HEK293 (cell line): ENCODE results near the gene LGI1.

Experiments used
- CTCF ChIA-PET: fragments of 350-600 bp; formaldehyde crosslinking; extraction: SDS; loops from one replicate; lab custom pipeline; 2021; ENCODE audit warnings: antibody characterized with exemption; lab: Yijun Ruan, JAX
- POLR2A ChIA-PET: fragments of 300-600 bp; formaldehyde crosslinking; extraction: SDS; loops from one replicate; lab custom pipeline; 2020; ENCODE audit warnings: antibody characterized with exemption, inconsistent platforms; lab: Yijun Ruan, JAX
- H3K27ac ChIP-seq: fragments of 200-500 bp; sonication (Bioruptor generic); 2 replicates; pipeline ENCODE4 v1.5.1; 2014; ENCODE audit warnings: low read depth, low read length, control low read depth, inconsistent platforms; ENCODE audit errors: extremely low read depth
- H3K36me3 ChIP-seq, 2 experiments: fragments of 200-500 bp in 1 of 2; sonication (Bioruptor generic) in 1 of 2; 1 replicate in 1 of 2; 2 replicates in 1 of 2; pipeline ENCODE4 v1.5.1; 2014 to 2017; ENCODE audit warnings: inconsistent platforms in 2 of 2, low read length in 2 of 2; ENCODE audit not compliant: control insufficient read depth in 2 of 2, insufficient read depth in 1 of 2
- H3K4me1 ChIP-seq: fragments of 200-500 bp; sonication (Bioruptor generic); 2 replicates; pipeline ENCODE4 v1.5.1; 2014; ENCODE audit warnings: mild to moderate bottlenecking, low read length, inconsistent platforms; ENCODE audit not compliant: control insufficient read depth, insufficient read depth
- H3K4me3 ChIP-seq: 2 replicates; pipeline ENCODE4 v1.5.1; 2011; ENCODE audit warnings: low read depth, mild to moderate bottlenecking, control low read depth, low read length, moderate library complexity
- H3K9me3 ChIP-seq: fragments of 200-500 bp; sonication (Bioruptor generic); 2 replicates; pipeline ENCODE4 v1.5.1; 2014; ENCODE audit warnings: low read depth, low read length, inconsistent platforms; ENCODE audit not compliant: control insufficient read depth, insufficient read depth
- HIC1 ChIP-seq: fragments of 450-650 bp; formaldehyde crosslinking; IDR thresholded peaks from 2 replicates; pipeline ENCODE4 v1.5.1; 2016; ENCODE audit warnings: missing biosample characterization, missing genetic modification characterization
- HOXA7 ChIP-seq: sonication (generic); formaldehyde crosslinking; IDR thresholded peaks from 2 replicates; pipeline ENCODE4 v1.8.1; 2022; ENCODE audit warnings: missing genetic modification reagents, borderline replicate concordance
- IKZF3 ChIP-seq: fragments of 450-650 bp; IDR thresholded peaks from 2 replicates; pipeline ENCODE4 v1.5.0; 2018; ENCODE audit warnings: missing biosample characterization, mild to moderate bottlenecking, missing genetic modification characterization, moderate library complexity
- KLF1 ChIP-seq: fragments of 450-650 bp; formaldehyde crosslinking; IDR thresholded peaks from 2 replicates; pipeline ENCODE4 v1.5.1; 2016; ENCODE audit warnings: missing biosample characterization, missing genetic modification characterization
- KLF16 ChIP-seq: fragments of 450-650 bp; formaldehyde crosslinking; IDR thresholded peaks from 2 replicates; pipeline ENCODE4 v1.5.1; 2017; ENCODE audit warnings: missing biosample characterization, missing genetic modification characterization
- PRDM1 ChIP-seq: fragments of 450-650 bp; formaldehyde crosslinking; IDR thresholded peaks from 2 replicates; pipeline ENCODE4; 2016; ENCODE audit warnings: missing biosample characterization, missing genetic modification characterization
- REPIN1 ChIP-seq: fragments of 450-650 bp; formaldehyde crosslinking; IDR thresholded peaks from 2 replicates; pipeline ENCODE4 v1.5.1; 2017; ENCODE audit warnings: missing biosample characterization, missing genetic modification characterization, low read depth
- SALL2 ChIP-seq: fragments of 450-650 bp; formaldehyde crosslinking; IDR thresholded peaks from 2 replicates; pipeline ENCODE4 v1.5.0; 2017; ENCODE audit warnings: missing biosample characterization, mild to moderate bottlenecking, missing genetic modification characterization, borderline replicate concordance
- TSHZ1 ChIP-seq: fragments of 450-650 bp; formaldehyde crosslinking; IDR thresholded peaks from 2 replicates; pipeline ENCODE4 v1.5.1; 2016; ENCODE audit warnings: missing biosample characterization, missing genetic modification characterization, borderline replicate concordance
- YY1 ChIP-seq: fragments of 450-650 bp; formaldehyde crosslinking; IDR thresholded peaks from 2 replicates; pipeline ENCODE4 v1.5.1; 2018; ENCODE audit warnings: missing biosample characterization, missing genetic modification characterization
- ZBTB20 ChIP-seq: fragments of 450-650 bp; formaldehyde crosslinking; IDR thresholded peaks from 2 replicates; pipeline ENCODE4 v1.5.1; 2016; ENCODE audit warnings: missing biosample characterization, missing genetic modification characterization
- ZBTB44 ChIP-seq: fragments of 450-650 bp; IDR thresholded peaks from 2 replicates; pipeline ENCODE4 v1.5.1; 2018; ENCODE audit warnings: missing biosample characterization, mild to moderate bottlenecking, missing genetic modification characterization
- ZBTB48 ChIP-seq: fragments of 450-650 bp; formaldehyde crosslinking; IDR thresholded peaks from 2 replicates; pipeline ENCODE4 v1.5.1; 2016; ENCODE audit warnings: missing biosample characterization, missing genetic modification characterization
- ZEB2 ChIP-seq: fragments of 450-650 bp; formaldehyde crosslinking; IDR thresholded peaks from 2 replicates; pipeline ENCODE4 v1.5.1; 2016; ENCODE audit warnings: missing biosample characterization, missing genetic modification characterization
- ZFP3 ChIP-seq: fragments of 450-650 bp; formaldehyde crosslinking; IDR thresholded peaks from 2 replicates; pipeline ENCODE4 v1.5.1; 2016; ENCODE audit warnings: low read depth, missing biosample characterization, missing genetic modification characterization
- ZIC2 ChIP-seq: fragments of 450-650 bp; formaldehyde crosslinking; IDR thresholded peaks from 2 replicates; pipeline ENCODE4 v1.5.1; 2016; ENCODE audit warnings: missing biosample characterization, missing genetic modification characterization
- ZNF324 ChIP-seq: fragments of 450-650 bp; formaldehyde crosslinking; IDR thresholded peaks from 2 replicates; pipeline ENCODE4 v1.5.1; 2016; ENCODE audit warnings: missing biosample characterization, missing genetic modification characterization
- ZNF366 ChIP-seq: fragments of 450-650 bp; formaldehyde crosslinking; conservative IDR thresholded peaks from 2 replicates; pipeline ENCODE4 v1.5.1; 2016; ENCODE audit warnings: missing biosample characterization, missing genetic modification characterization
- ZNF391 ChIP-seq: fragments of 450-650 bp; formaldehyde crosslinking; IDR thresholded peaks from 2 replicates; pipeline ENCODE4 v1.5.1; 2016; ENCODE audit warnings: low read depth, missing biosample characterization, missing genetic modification characterization, borderline replicate concordance
- ZNF404 ChIP-seq: fragments of 450-650 bp; formaldehyde crosslinking; IDR thresholded peaks from 2 replicates; pipeline ENCODE4 v1.5.1; 2017; ENCODE audit warnings: missing biosample characterization, missing genetic modification characterization
- ZNF488 ChIP-seq: fragments of 450-650 bp; formaldehyde crosslinking; IDR thresholded peaks from 2 replicates; pipeline ENCODE4 v1.5.1; 2016; ENCODE audit warnings: missing biosample characterization, missing genetic modification characterization
- ZNF521 ChIP-seq: fragments of 450-650 bp; formaldehyde crosslinking; IDR thresholded peaks from 2 replicates; pipeline ENCODE4 v1.5.1; 2017; ENCODE audit warnings: missing biosample characterization, mild to moderate bottlenecking, missing genetic modification characterization
- ZNF529 ChIP-seq: fragments of 450-650 bp; formaldehyde crosslinking; IDR thresholded peaks from 2 replicates; pipeline ENCODE4 v1.5.1; 2017; ENCODE audit warnings: missing genetic modification characterization, missing biosample characterization; ENCODE audit not compliant: insufficient replicate concordance
- ZNF544 ChIP-seq: fragments of 450-650 bp; formaldehyde crosslinking; IDR thresholded peaks from 2 replicates; pipeline ENCODE4 v1.5.0; 2017; ENCODE audit warnings: missing biosample characterization, missing genetic modification characterization
- ZNF791 ChIP-seq: fragments of 450-650 bp; formaldehyde crosslinking; IDR thresholded peaks from 2 replicates; pipeline ENCODE4 v1.5.1; 2016; ENCODE audit warnings: missing biosample characterization, missing genetic modification characterization
- ZNF792 ChIP-seq: fragments of 450-650 bp; formaldehyde crosslinking; IDR thresholded peaks from 2 replicates; pipeline ENCODE4 v1.5.1; 2016; ENCODE audit warnings: missing biosample characterization, missing genetic modification characterization
- ZNF837 ChIP-seq: fragments of 450-650 bp; formaldehyde crosslinking; IDR thresholded peaks from 2 replicates; pipeline ENCODE4 v1.5.1; 2016; ENCODE audit warnings: missing biosample characterization, missing genetic modification characterization

Gene LGI1

GRCh38 chr10:93767724-93768399 lies 10.1 kb downstream of the LGI1 start:
- no peaks in the 10 kb centered on the region for H3K36me3 ChIP-seq
- TF ChIP-seq ZNF529 (no peak), ZBTB44 (tag by site-specific recombination) (no peak), ZBTB20 (tag by site-specific recombination) (peak; percentile 55), ZNF791 (tag by site-specific recombination) (no peak), ZNF366 (no peak), ZNF521 (no peak), KLF1 (tag by site-specific recombination) (no peak)
- TF ChIP-seq, all 188 proteins: peak for 1
- Histone ChIP-seq H3K27ac (no peak overlapping the region), H3K4me3 (no peak overlapping the region), H3K4me1 (no peaks in the 10 kb centered on the region), H3K9me3 (no peaks in the 10 kb centered on the region)
- ChIA-PET CTCF (interaction anchor here (0.7 to 1.3 kb wide), 3 partner anchors 10 to 48 kb away, joined by 3 read pairs; no protein-coding TSS in a partner anchor), POLR2A (interaction anchor here (0.6 kb wide), 1 partner anchor 66 kb away, joined by 3 read pairs; the partner anchor contains the start of gene FRA10AC1)

DNA sequence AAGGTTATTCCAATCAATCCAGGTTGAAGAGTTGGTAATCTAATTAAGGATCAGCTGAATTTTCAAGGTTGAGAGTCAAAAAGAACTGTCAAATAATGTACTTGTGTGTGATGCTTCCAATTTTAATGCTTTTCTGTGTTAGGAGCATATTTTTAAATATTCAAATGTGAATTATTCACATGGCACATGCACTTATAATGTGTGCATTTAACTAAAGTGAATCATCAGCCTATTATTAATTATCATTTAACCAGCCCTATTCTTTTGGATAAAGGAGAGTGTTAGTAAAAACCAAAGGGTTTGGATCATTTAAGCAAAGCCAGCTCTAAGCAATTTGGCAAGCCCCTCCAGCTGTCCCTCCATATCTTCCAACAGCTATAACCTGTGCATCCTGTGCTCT lies 11.2 kb downstream of the LGI1 start:
- H3K4me3 ChIP-seq: no peak overlapping the region
- H3K27ac ChIP-seq: no peak overlapping the region
- H3K4me1 ChIP-seq: no peaks in the 10 kb centered on the region
- H3K9me3 ChIP-seq: no peaks in the 10 kb centered on the region
- H3K36me3 ChIP-seq: no peaks in the 10 kb centered on the region
- CTCF ChIA-PET: interaction anchor here (0.5 to 0.9 kb wide), 3 partner anchors 9 to 49 kb away, joined by 3 to 4 read pairs (median 3); no protein-coding TSS in a partner anchor
- TF ChIP-seq ZBTB48 (tag by site-specific recombination) (no peak), ZNF837 (no peak), ZNF488 (no peak), HIC1 (no peak), KLF16 (no peak), PRDM1 (tag by site-specific recombination) (no peak), ZIC2 (tag by site-specific recombination) (no peak), ZFP3 (tag by site-specific recombination) (no peak), ZEB2 (tag by site-specific recombination) (no peak), REPIN1 (tag by site-specific recombination) (no peak), SALL2 (tag by site-specific recombination) (no peak), ZNF792 (tag by site-specific recombination) (no peak), ZNF404 (tag by site-specific recombination) (no peak), HOXA7 (no peak), ZNF544 (no peak), IKZF3 (no peak), ZNF324 (tag by site-specific recombination) (no peak), YY1 (tag by site-specific recombination) (no peak), TSHZ1 (tag by site-specific recombination) (no peak), ZNF391 (no peak)
- POLR2A ChIA-PET: interaction anchor here (0.8 kb wide), 1 partner anchor 66 kb away, joined by 3 read pairs; the partner anchor contains the start of gene FRA10AC1
